ENCODE results near the gene DIDO1. TPM values are rescaled to one million over a fixed set of nuclear protein-coding genes. Genes with fewer than 3 reads are reported as not detected.
A peak's percentile ranks its signal among the peaks of the same experiment; 100 is the strongest.

The DIDO1 gene
- total and polyA plus RNA-seq, 2 of the 13 experiments (the other 11 are each of a cell fraction or from before 2014, with no cell fraction given), result 75.0 to 75.1 TPM

- TF ChIP-seq, protein P1, sequence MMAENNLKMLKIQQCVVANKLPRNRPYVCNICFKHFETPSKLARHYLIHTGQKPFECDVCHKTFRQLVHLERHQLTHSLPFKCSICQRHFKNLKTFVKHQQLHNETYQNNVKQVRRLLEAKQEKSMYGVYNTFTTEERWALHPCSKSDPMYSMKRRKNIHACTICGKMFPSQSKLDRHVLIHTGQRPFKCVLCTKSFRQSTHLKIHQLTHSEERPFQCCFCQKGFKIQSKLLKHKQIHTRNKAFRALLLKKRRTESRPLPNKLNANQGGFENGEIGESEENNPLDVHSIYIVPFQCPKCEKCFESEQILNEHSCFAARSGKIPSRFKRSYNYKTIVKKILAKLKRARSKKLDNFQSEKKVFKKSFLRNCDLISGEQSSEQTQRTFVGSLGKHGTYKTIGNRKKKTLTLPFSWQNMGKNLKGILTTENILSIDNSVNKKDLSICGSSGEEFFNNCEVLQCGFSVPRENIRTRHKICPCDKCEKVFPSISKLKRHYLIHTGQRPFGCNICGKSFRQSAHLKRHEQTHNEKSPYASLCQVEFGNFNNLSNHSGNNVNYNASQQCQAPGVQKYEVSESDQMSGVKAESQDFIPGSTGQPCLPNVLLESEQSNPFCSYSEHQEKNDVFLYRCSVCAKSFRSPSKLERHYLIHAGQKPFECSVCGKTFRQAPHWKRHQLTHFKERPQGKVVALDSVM (CRISPR knock-in tag; IDR thresholded peaks at IDR 0.05), result peak; percentile 82
- TF ChIP-seq KAT8 (CRISPR knock-in tag; IDR thresholded peaks at IDR 0.05) (peak; percentile 83), ZNF451 (CRISPR knock-in tag; IDR thresholded peaks at IDR 0.05) (peak; percentile 86; the same call in 1 of the 2 replicates), ZC3H4 (CRISPR knock-in tag; IDR thresholded peaks at IDR 0.05; ENCODE audit: borderline replicate concordance) (no peak; the same call in 1 of the 2 replicates), ZNF160 (CRISPR knock-in tag; IDR thresholded peaks at IDR 0.05) (peak; percentile 89; the same call in 1 of the 2 replicates), SAP130 (CRISPR knock-in tag; IDR thresholded peaks at IDR 0.05; ENCODE audit: low read depth) (peak; percentile 99), CEBPB (IDR thresholded peaks at IDR 0.05; ENCODE audit: borderline replicate concordance, low read depth, low read length) (peak; percentile 96), ZNF263 (CRISPR knock-in tag; IDR thresholded peaks at IDR 0.05) (peak; percentile 68), RAD51 (IDR thresholded peaks at IDR 0.05; ENCODE audit: borderline replicate concordance) (no peak), HOMEZ (CRISPR knock-in tag; IDR thresholded peaks at IDR 0.05; ENCODE audit: low read depth) (peak; percentile 99), ZNF441 (CRISPR knock-in tag; IDR thresholded peaks at IDR 0.05; ENCODE audit: borderline replicate concordance) (peak; percentile 82; the same call in 1 of the 2 replicates), HES4 (CRISPR knock-in tag; IDR thresholded peaks at IDR 0.05; ENCODE audit: borderline replicate concordance) (no peak), PPARG (CRISPR knock-in tag; conservative IDR thresholded peaks at IDR 0.05) (peak; percentile 84)
- TF ChIP-seq, protein P2, sequence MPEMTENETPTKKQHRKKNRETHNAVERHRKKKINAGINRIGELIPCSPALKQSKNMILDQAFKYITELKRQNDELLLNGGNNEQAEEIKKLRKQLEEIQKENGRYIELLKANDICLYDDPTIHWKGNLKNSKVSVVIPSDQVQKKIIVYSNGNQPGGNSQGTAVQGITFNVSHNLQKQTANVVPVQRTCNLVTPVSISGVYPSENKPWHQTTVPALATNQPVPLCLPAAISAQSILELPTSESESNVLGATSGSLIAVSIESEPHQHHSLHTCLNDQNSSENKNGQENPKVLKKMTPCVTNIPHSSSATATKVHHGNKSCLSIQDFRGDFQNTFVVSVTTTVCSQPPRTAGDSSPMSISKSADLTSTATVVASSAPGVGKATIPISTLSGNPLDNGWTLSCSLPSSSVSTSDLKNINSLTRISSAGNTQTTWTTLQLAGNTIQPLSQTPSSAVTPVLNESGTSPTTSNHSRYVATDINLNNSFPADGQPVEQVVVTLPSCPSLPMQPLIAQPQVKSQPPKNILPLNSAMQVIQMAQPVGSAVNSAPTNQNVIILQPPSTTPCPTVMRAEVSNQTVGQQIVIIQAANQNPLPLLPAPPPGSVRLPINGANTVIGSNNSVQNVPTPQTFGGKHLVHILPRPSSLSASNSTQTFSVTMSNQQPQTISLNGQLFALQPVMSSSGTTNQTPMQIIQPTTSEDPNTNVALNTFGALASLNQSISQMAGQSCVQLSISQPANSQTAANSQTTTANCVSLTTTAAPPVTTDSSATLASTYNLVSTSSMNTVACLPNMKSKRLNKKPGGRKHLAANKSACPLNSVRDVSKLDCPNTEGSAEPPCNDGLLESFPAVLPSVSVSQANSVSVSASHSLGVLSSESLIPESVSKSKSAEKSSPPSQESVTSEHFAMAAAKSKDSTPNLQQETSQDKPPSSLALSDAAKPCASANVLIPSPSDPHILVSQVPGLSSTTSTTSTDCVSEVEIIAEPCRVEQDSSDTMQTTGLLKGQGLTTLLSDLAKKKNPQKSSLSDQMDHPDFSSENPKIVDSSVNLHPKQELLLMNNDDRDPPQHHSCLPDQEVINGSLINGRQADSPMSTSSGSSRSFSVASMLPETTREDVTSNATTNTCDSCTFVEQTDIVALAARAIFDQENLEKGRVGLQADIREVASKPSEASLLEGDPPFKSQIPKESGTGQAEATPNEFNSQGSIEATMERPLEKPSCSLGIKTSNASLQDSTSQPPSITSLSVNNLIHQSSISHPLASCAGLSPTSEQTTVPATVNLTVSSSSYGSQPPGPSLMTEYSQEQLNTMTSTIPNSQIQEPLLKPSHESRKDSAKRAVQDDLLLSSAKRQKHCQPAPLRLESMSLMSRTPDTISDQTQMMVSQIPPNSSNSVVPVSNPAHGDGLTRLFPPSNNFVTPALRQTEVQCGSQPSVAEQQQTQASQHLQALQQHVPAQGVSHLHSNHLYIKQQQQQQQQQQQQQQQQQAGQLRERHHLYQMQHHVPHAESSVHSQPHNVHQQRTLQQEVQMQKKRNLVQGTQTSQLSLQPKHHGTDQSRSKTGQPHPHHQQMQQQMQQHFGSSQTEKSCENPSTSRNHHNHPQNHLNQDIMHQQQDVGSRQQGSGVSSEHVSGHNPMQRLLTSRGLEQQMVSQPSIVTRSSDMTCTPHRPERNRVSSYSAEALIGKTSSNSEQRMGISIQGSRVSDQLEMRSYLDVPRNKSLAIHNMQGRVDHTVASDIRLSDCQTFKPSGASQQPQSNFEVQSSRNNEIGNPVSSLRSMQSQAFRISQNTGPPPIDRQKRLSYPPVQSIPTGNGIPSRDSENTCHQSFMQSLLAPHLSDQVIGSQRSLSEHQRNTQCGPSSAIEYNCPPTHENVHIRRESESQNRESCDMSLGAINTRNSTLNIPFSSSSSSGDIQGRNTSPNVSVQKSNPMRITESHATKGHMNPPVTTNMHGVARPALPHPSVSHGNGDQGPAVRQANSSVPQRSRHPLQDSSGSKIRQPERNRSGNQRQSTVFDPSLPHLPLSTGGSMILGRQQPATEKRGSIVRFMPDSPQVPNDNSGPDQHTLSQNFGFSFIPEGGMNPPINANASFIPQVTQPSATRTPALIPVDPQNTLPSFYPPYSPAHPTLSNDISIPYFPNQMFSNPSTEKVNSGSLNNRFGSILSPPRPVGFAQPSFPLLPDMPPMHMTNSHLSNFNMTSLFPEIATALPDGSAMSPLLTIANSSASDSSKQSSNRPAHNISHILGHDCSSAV (CRISPR knock-in tag; IDR thresholded peaks at IDR 0.05; ENCODE audit: borderline replicate concordance), result no peak
Measured at GRCh38 chr20:62916703-62917476, 9.4 kb downstream of the DIDO1 start (continued).

Measured in HepG2 (cell line).